Measurements from ENCODE around the gene XPO5. TPM values are rescaled to one million over a fixed set of nuclear protein-coding genes. Genes with fewer than 3 reads are reported as not detected.

The XPO5 gene
- total and polyA plus RNA-seq, 2 experiments from 2014 or later = 29.4 to 31.3 TPM

- H3K9me3 ChIP-seq (ENCODE audit: low read depth) = no peaks in the 10 kb centered on the region
- H3K36me3 ChIP-seq = peaks cover 56% of the 10 kb centered on the region
- DNase-seq (ENCODE audit: low read depth in 1 of 2, low spot score in 1 of 2) = no peak
- no peak overlapping the region for H3K4me3 ChIP-seq
- no peak for TF ChIP-seq CTCF (IDR thresholded peaks at IDR 0.05; ENCODE audit: low read depth, low read length)
- H3K27me3 ChIP-seq = no peaks in the 10 kb centered on the region
- H3K27ac ChIP-seq = no peak overlapping the region
- H3K4me1 ChIP-seq (ENCODE audit: low read depth) = peaks cover 9% of the 10 kb centered on the region
Observed at GRCh38 chr6:43520097-43520496, 55.7 kb downstream of the XPO5 start.

- Histone ChIP-seq H3K4me3 (peak overlapping the region; percentile 86), H3K36me3 (peaks cover 55% of the 10 kb centered on the region), H3K27me3 (no peaks in the 10 kb centered on the region), H3K27ac (peak overlapping the region; percentile 36), H3K9me3 (ENCODE audit: low read depth) (no peaks in the 10 kb centered on the region), H3K4me1 (ENCODE audit: low read depth) (peaks cover 9% of the 10 kb centered on the region)
- no peak for TF ChIP-seq CTCF (IDR thresholded peaks at IDR 0.05; ENCODE audit: low read depth, low read length)
- peak in 1 of 2 donors; percentile 12 for DNase-seq (ENCODE audit: low read depth in 1 of 2, low spot score in 1 of 2)
Observed at GRCh38 chr6:43517505-43518357, 58.1 kb downstream of the XPO5 start.

- Histone ChIP-seq H3K4me3 (peak within 1 kb of the TSS; percentile 86), H3K27ac (peak within 1 kb of the TSS; percentile 91), H3K27me3 (no peaks in the 10 kb centered on the region), H3K9me3 (ENCODE audit: low read depth) (no peaks in the 10 kb centered on the region), H3K36me3 (peaks cover 51% of the 10 kb centered on the region), H3K4me1 (ENCODE audit: low read depth) (peaks cover 9% of the 10 kb centered on the region)
- TF ChIP-seq CTCF (IDR thresholded peaks at IDR 0.05; ENCODE audit: low read depth, low read length) = no peak
- DNase-seq (ENCODE audit: low read depth in 1 of 2, low spot score in 1 of 2) = peak; percentile 98 to 99
Observed at GRCh38 chr6:43516697-43517504, 58.9 kb downstream of the XPO5 start, which contains the start of the genes POLR1C and YIPF3. POLR1C (plus strand) TSS chr6:43517089; CDS start chr6:43517110, 21 bp downstream. YIPF3 (minus strand) TSS chr6:43516926; CDS start chr6:43516807, 119 bp downstream.

- Histone ChIP-seq H3K4me1 (ENCODE audit: low read depth) (peaks cover 9% of the 10 kb centered on the region), H3K36me3 (peaks cover 48% of the 10 kb centered on the region), H3K4me3 (peak overlapping the region; percentile 86), H3K9me3 (ENCODE audit: low read depth) (no peaks in the 10 kb centered on the region), H3K27me3 (no peaks in the 10 kb centered on the region), H3K27ac (peak overlapping the region; percentile 91)
- no peak for DNase-seq (ENCODE audit: low read depth in 1 of 2, low spot score in 1 of 2)
- no peak for TF ChIP-seq CTCF (IDR thresholded peaks at IDR 0.05; ENCODE audit: low read depth, low read length)
Observed at GRCh38 chr6:43516367-43516696, 59.5 kb downstream of the XPO5 start.

- H3K36me3 ChIP-seq = peaks cover 44% of the 10 kb centered on the region
- peak overlapping the region; percentile 86 for H3K4me3 ChIP-seq
- H3K27ac ChIP-seq = peak overlapping the region; percentile 91
- H3K4me1 ChIP-seq (ENCODE audit: low read depth) = peaks cover 9% of the 10 kb centered on the region
- no peak for DNase-seq (ENCODE audit: low read depth in 1 of 2, low spot score in 1 of 2)
- no peaks in the 10 kb centered on the region for H3K27me3 ChIP-seq
- no peak for TF ChIP-seq CTCF (IDR thresholded peaks at IDR 0.05; ENCODE audit: low read depth, low read length)
- H3K9me3 ChIP-seq (ENCODE audit: low read depth) = no peaks in the 10 kb centered on the region
Observed at GRCh38 chr6:43515808-43516207, 60.0 kb downstream of the XPO5 start.

All from cardiac muscle cell (in vitro differentiated cells and primary cell).